Mesothelial cell of epicardium (in vitro differentiated cells): ENCODE data around the gene NUBPL. TPM values are rescaled to one million over a fixed set of nuclear protein-coding genes. Genes with fewer than 3 reads are reported as not detected.
"Not testable (repeated sequence)": the region's sequence is repeated elsewhere in the genome, so short reads cannot be mapped to it uniquely, and the experiment has no call there.

Experiments
- DNase-seq, 2 experiments: peaks; one replicate each; pipeline ENCODE4 v3.0.0; 2021; ENCODE audit warnings: low spot score in 2 of 2; ENCODE audit not compliant: unreplicated experiment in 2 of 2
- H3K27ac Mint-ChIP-seq: 2 replicates; pipeline ENCODE4 v1.8.0; 2021; ENCODE audit warnings: mixed read lengths
- H3K27me3 Mint-ChIP-seq: 2 replicates; pipeline ENCODE4 v1.8.0; 2021; ENCODE audit warnings: low read depth, mixed read lengths
- H3K36me3 Mint-ChIP-seq: 2 replicates; pipeline ENCODE4 v1.8.0; 2021; ENCODE audit warnings: mixed read lengths
- H3K4me1 Mint-ChIP-seq: 2 replicates; pipeline ENCODE4 v1.8.0; 2021; ENCODE audit warnings: mixed read lengths
- H3K4me3 Mint-ChIP-seq: 2 replicates; pipeline ENCODE4 v1.8.0; 2021; ENCODE audit warnings: mild to moderate bottlenecking, moderate library complexity, mixed read lengths
- H3K9me3 Mint-ChIP-seq: 2 replicates; pipeline ENCODE4 v1.8.0; 2021; ENCODE audit warnings: mixed read lengths
- total RNA-seq: library from RNA; stranded (reverse); gene quantifications from 3 replicates; pipeline ENCODE4 v1.2.1, GENCODE V29; 2021
- TF ChIP-seq, protein P1 (sequence below): fragments of 200-600 bp; sonication (generic); IDR thresholded peaks from one replicate; pipeline ENCODE4 v1.5.0; 2021; ENCODE audit warnings: antibody characterized with exemption; ENCODE audit not compliant: unreplicated experiment

NUBPL gene
- total RNA-seq, 1 donor from 2014 or later: 19.7 TPM

DNA sequence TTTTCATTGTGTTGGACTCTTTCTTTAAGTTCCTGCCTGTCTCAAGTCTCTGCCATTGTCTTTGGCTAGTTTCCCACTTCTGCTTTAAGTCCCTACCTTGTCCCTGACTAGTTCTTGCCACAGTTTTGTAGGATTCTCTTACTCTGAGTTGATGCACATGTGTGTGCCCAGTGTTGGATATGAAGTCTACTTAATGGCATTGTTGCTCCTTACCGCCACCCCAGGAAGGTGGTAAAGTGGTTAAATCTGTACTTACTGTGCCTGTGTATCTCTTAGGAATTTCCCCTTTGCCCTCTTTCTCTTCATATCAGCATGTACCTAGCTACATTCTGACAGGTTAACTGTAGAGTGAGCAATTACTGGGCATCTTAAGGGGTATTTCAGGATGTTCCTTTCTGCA lies 227.1 kb downstream of the NUBPL start:
- Mint-ChIP-seq H3K9me3 (peaks cover 27% of the 10 kb centered on the region), H3K27me3 (no peaks in the 10 kb centered on the region), H3K36me3 (peaks cover 6% of the 10 kb centered on the region), H3K4me1 (no peaks in the 10 kb centered on the region), H3K27ac (no peak overlapping the region), H3K4me3 (no peak overlapping the region)
- no peak for DNase-seq
- TF ChIP-seq, protein P1, sequence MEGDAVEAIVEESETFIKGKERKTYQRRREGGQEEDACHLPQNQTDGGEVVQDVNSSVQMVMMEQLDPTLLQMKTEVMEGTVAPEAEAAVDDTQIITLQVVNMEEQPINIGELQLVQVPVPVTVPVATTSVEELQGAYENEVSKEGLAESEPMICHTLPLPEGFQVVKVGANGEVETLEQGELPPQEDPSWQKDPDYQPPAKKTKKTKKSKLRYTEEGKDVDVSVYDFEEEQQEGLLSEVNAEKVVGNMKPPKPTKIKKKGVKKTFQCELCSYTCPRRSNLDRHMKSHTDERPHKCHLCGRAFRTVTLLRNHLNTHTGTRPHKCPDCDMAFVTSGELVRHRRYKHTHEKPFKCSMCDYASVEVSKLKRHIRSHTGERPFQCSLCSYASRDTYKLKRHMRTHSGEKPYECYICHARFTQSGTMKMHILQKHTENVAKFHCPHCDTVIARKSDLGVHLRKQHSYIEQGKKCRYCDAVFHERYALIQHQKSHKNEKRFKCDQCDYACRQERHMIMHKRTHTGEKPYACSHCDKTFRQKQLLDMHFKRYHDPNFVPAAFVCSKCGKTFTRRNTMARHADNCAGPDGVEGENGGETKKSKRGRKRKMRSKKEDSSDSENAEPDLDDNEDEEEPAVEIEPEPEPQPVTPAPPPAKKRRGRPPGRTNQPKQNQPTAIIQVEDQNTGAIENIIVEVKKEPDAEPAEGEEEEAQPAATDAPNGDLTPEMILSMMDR: no peak

DNA sequence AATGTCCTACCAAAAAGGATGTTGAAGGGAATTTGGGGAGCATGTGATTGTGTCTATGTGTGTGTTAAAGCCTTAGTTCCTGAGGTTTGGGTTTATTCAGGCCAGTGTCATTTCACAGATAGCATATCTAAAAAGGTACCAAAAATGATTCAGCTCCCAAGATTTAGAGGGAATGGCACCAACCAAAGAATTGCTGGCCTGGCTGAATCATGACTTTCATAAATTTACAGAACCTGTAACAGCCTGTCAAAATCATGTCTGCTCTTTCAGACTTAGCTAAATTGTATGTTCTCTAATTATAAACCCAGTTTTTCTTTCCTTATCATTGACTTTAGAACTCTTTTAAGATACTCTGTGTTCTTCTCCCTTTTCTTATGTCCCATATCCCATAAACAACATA lies 231.5 kb downstream of the NUBPL start:
- no peak for DNase-seq
- no peaks in the 10 kb centered on the region for H3K4me1 Mint-ChIP-seq
- no peaks in the 10 kb centered on the region for H3K27me3 Mint-ChIP-seq
- no peak overlapping the region for H3K4me3 Mint-ChIP-seq
- no peak overlapping the region for H3K27ac Mint-ChIP-seq
- TF ChIP-seq, protein P1: no peak
- H3K9me3 Mint-ChIP-seq: peaks cover 6% of the 10 kb centered on the region
- peaks cover 6% of the 10 kb centered on the region for H3K36me3 Mint-ChIP-seq

DNA sequence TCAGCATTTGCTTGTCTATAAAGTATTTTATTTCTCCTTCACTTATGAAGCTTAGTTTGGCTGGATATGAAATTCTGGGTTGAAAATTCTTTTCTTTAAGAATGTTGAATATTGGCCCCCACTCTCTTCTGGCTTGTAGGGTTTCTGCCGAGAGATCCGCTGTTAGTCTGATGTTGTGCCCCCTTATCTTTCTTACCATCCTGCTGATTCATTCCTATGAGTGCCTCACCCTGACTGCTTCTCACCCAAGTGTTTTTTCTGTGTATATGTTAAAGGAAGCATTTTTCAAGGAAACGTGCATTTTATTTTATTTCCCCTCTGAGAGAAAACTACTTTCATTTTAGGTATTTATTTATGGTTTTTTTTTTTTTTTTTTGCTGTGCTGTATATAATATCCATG lies 236.7 kb downstream of the NUBPL start:
- H3K9me3 Mint-ChIP-seq, H3K4me3 Mint-ChIP-seq, H3K27ac Mint-ChIP-seq, H3K27me3 Mint-ChIP-seq, DNase-seq, H3K4me1 Mint-ChIP-seq: not testable (repeated sequence)
- H3K36me3 Mint-ChIP-seq: peaks cover 14% of the 10 kb centered on the region

DNA sequence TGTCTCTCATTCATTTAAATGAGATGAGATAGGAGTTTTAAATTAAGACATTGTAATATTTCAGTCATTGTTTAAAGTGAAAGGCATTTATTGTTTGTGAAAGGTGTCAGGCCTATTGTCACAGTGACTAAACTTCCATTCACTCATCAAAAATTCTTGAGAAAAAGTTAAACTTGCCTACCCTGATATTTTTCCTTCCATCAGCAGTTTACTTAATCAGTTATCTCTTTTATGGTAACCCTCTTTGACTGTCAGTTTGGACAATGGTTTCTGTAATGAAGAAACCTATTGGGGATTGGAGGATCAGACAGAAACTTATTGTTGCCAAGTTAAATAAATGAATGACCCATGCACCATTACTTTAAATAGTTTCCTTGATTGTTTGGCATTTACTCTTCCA lies 241.6 kb downstream of the NUBPL start:
- TF ChIP-seq, protein P1: no peak
- no peak for DNase-seq
- peaks cover 15% of the 10 kb centered on the region for H3K9me3 Mint-ChIP-seq
- H3K4me1 Mint-ChIP-seq: no peaks in the 10 kb centered on the region
- H3K27ac Mint-ChIP-seq: no peak overlapping the region
- H3K36me3 Mint-ChIP-seq: peaks cover 15% of the 10 kb centered on the region
- H3K27me3 Mint-ChIP-seq: no peaks in the 10 kb centered on the region
- H3K4me3 Mint-ChIP-seq: no peak overlapping the region

DNA sequence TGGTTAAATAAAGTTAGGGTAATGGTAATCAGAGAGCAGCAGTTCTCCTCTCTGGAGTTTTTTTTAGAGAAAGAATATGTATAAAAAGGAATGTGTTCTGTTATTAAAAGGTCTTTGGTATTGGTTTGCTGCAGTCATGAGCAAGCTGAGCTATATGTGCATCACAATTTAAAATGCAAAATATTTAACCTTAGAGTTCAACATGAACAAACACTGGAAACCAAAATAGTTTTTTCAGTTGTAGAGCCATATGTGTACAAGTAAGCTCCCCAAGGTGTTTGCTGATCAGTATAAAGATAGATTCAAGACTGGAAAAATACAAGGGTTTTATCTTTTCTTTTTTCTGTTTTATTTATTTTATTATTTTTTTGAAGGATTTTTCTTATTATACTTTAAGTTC lies 245.0 kb downstream of the NUBPL start:
- Mint-ChIP-seq H3K27me3 (no peaks in the 10 kb centered on the region), H3K27ac (no peak overlapping the region), H3K9me3 (peaks cover 38% of the 10 kb centered on the region), H3K4me1 (no peaks in the 10 kb centered on the region), H3K4me3 (no peak overlapping the region), H3K36me3 (peaks cover 34% of the 10 kb centered on the region)
- no peak for DNase-seq
- TF ChIP-seq, protein P1: no peak

DNA sequence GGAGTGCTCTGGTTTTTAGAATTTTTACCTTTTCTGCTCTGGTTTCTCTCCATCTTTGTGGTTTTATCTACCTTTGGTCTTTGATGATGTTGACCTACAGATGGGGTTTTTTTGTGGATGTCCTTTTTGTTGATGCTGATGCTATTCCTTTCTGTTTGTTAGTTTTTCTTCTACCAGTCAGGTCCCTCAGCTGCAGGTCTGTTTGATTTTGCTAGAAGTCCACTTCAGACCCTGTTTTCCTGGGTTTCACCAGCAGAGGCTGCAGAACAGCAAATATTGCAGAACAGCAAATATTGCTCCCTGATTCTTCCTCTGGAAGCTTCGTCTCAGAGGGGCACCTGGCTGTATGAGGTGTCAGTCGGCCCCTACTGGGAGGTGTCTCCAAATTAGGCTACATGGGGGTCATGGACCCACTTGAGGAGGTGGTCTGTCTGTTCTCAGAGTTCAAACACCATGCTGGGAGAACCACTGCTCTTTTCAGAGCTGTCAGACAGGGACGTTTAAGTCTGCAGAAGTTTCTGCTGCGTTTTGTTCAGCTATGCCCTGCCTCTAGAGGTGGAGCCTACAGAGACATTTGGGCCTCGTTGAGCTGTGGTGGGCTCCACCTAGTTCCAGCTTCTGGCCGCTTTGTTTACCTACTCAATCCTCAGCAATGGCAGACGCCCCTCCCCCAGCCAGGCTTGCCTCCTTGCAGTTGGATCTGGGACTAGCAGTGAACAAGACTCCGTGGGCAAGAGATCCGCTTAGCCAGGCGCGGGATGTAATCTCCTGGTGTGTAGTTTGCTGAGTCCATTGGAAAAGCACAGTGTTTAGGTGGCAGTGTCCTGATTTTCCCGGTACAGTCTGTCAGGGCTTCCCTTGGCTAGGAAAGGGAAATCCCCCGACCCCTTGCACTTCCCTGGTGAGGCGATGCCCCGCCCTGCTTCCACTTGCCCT lies 250.8 kb downstream of the NUBPL start:
- H3K27me3 Mint-ChIP-seq, H3K27ac Mint-ChIP-seq, DNase-seq, H3K4me1 Mint-ChIP-seq, H3K4me3 Mint-ChIP-seq: not testable (repeated sequence)
- peaks cover 63% of the 10 kb centered on the region for H3K9me3 Mint-ChIP-seq
- H3K36me3 Mint-ChIP-seq: peaks cover 62% of the 10 kb centered on the region

DNA sequence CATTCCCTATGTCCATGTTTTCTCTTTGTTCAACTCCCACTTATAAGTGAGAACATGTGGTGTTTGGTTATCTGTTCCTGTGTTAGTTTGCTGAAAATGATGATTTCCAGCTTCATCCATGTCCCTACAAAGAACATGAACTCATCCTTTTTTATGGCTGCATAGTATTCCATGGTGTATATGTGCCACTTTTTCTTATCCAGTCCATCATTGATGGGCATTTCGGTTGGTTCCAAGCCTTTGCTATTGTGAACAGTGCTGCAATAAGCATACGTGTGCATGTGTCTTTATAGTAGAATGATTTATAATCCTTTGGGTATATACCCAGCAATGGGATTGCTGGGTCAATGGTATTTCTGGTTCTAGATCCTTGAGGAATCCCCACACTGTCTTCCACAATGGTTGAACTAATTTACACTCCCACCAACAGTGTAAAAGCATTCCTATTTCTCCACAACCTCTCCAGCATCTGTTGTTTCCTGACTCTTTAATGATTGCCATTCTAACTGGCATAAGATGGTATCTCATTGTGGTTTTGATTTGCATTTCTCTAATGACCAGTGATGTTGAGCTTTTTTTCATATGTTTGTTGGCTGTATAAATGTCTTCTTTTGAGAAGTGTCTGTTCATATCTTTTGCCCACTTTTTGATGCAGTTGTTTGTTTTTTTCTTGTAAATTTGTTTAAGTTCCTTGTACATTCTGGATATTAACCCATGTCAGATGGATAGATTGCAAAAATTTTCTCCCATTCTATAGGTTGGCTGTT lies 252.7 kb downstream of the NUBPL start:
- DNase-seq, H3K4me3 Mint-ChIP-seq, H3K4me1 Mint-ChIP-seq, H3K27ac Mint-ChIP-seq, H3K27me3 Mint-ChIP-seq: not testable (repeated sequence)
- H3K9me3 Mint-ChIP-seq: peaks cover 56% of the 10 kb centered on the region
- peaks cover 61% of the 10 kb centered on the region for H3K36me3 Mint-ChIP-seq
